ENCODE data around the gene RFTN2.

GRCh38 chr2:197674060-197674459 lies 1.3 kb downstream of the RFTN2 start:
- TF ChIP-seq SMARCE1 (IDR thresholded peaks at IDR 0.05; ENCODE audit: borderline replicate concordance) (no peak), ZNF318 (CRISPR knock-in tag; IDR thresholded peaks at IDR 0.05) (no peak), SIN3A (IDR thresholded peaks at IDR 0.05; ENCODE audit: borderline replicate concordance, low read depth, low read length) (no peak), SP1 (IDR thresholded peaks at IDR 0.05) (no peak), SP1 (CRISPR knock-in tag; IDR thresholded peaks at IDR 0.05) (no peak), ZNF644 (CRISPR knock-in tag; IDR thresholded peaks at IDR 0.05; ENCODE audit: low read depth) (no peak), RFX3 (CRISPR knock-in tag; IDR thresholded peaks at IDR 0.05) (no peak), PREB (CRISPR knock-in tag; IDR thresholded peaks at IDR 0.05) (no peak), ZFP62 (CRISPR knock-in tag; IDR thresholded peaks at IDR 0.05) (no peak), ELF4 (CRISPR knock-in tag; IDR thresholded peaks at IDR 0.05; ENCODE audit: borderline replicate concordance) (no peak), NFATC3 (CRISPR knock-in tag; IDR thresholded peaks at IDR 0.05) (no peak), ZHX1 (CRISPR knock-in tag; IDR thresholded peaks at IDR 0.05; ENCODE audit: low read depth) (no peak)

Measured in HepG2 (cell line).